Tongue (tissue), 1 donor: Measurements from ENCODE around the gene LHX6. TPM values are rescaled to one million over a fixed set of nuclear protein-coding genes. Genes with fewer than 3 reads are reported as not detected.

Experiments used
- total RNA-seq: library from RNA; depleted of rRNA; stranded (reverse); fragments of >200 nt; gene quantifications from one replicate; pipeline ENCODE4 v1.2.3, GENCODE V29; 2014

Gene LHX6
- total RNA-seq, 1 donor from 2014 or later, result 5.4 TPM

Other genes with a start within 250 kb of the LHX6 start
- 43.7 TPM for gene TTLL11, start 135.6 kb downstream of the LHX6 start, total RNA-seq
- 39.9 TPM for gene NDUFA8, start 69.2 kb downstream of the LHX6 start, total RNA-seq
- not detected for gene MORN5, start 69.0 kb downstream of the LHX6 start, total RNA-seq
- gene RBM18, start 35.9 kb upstream of the LHX6 start, total RNA-seq, result 18.9 TPM
- gene MRRF, start 35.9 kb upstream of the LHX6 start, total RNA-seq, result 30.9 TPM
- 5.0 TPM for gene PTGS1, start 142.1 kb upstream of the LHX6 start, total RNA-seq
- gene OR1J1, start 249.0 kb upstream of the LHX6 start, total RNA-seq, result not detected